NOMO-1 (cell line): Measurements from ENCODE around the gene ACTR1B.
"Not testable (repeated sequence)": the region's sequence is repeated elsewhere in the genome, so short reads cannot be mapped to it uniquely, and the experiment has no call there.

Experiments
- DNase-seq, 2 experiments: peaks; one replicate each; lab custom pipeline; 2025; ENCODE audit not compliant: unreplicated experiment in 2 of 2; lab: John Stamatoyannopoulos, UW

The ACTR1B gene

GRCh38 chr2:97618939-97619827 is 44.7 kb downstream of the ACTR1B start:
- DNase-seq: not testable (repeated sequence)

DNA sequence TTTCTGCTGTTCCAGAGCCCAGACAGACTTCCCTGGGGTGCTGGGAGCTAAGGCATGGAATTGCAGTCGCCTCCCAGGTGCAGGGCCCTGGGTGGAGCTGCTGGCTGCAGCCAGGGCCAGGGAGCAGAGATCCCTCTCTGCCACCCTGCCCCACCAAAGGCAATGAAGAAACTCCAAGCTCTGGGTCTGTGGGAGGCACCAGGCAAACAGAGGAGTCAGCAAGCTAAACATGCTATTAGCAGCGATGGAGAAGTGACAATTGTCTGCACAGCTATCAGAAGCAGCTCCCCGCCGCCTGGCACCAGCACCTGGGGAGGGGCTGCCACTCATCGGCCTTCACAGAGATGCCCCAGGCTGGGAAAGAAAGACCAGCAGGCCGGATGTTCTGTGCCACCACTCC is 45.9 kb downstream of the ACTR1B start:
- DNase-seq: no peak

- not testable (repeated sequence) for DNase-seq
Observed at GRCh38 chr2:97615746-97616145, 48.1 kb downstream of the ACTR1B start.

GRCh38 chr2:97611895-97612294 is 51.9 kb downstream of the ACTR1B start:
- DNase-seq: not testable (repeated sequence)

DNA sequence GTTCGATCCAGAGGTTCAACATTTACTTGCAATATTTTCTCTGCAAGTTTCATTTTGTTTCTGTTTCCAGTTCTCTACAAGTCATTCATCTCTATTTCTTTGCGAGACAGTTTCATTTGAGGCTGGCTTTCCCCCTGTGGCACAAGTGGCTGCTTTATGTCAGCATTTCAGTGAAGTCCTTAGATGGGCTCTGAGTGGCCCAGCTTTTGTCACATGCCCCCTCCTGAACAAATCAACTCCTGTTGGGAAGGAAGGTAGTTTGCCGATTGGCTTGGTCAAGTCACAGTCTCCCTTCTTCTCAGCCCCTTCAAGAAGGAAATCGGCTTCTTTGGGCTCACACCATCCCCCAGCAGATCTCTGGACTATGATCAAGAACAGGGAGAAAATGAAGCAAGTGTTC is 55.1 kb downstream of the ACTR1B start:
- not testable (repeated sequence) for DNase-seq
